Lung (tissue), 12 donors: Measurements from ENCODE around the gene ANXA1. TPM values are rescaled to one million over a fixed set of nuclear protein-coding genes. Genes with fewer than 3 reads are reported as not detected.
"Not testable (repeated sequence)": the region's sequence is repeated elsewhere in the genome, so short reads cannot be mapped to it uniquely, and the experiment has no call there.

Experiments
- ATAC-seq: fragments of 200-7000 bp; cut with Tn5 transposase; one replicate; pipeline ENCODE4 v1.9.1; 2020; ENCODE audit warnings: moderate number of reproducible peaks; ENCODE audit not compliant: insufficient read depth, low FRiP score
- DNase-seq, 3 donors: peaks; one replicate each; pipeline ENCODE4 v3.0.0-alpha.2; 2013 to 2017
- H3K27ac ChIP-seq, 2 donors: one replicate each; pipeline ENCODE4 v1.5.1; 2013; ENCODE audit warnings: mild to moderate bottlenecking in 2 of 2, moderate library complexity in 2 of 2, control low read depth in 1 of 2, inconsistent platforms in 1 of 2, low read depth in 1 of 2, low read length in 1 of 2
- H3K27me3 ChIP-seq, 3 donors: one replicate each; pipeline ENCODE4 v1.5.1; 2013; ENCODE audit warnings: low read length in 2 of 3; ENCODE audit not compliant: control insufficient read depth in 3 of 3, insufficient read depth in 3 of 3
- H3K36me3 ChIP-seq, 4 donors: one replicate each; pipeline ENCODE4 v1.5.1; 2013; ENCODE audit warnings: low read length in 4 of 4, mild to moderate bottlenecking in 1 of 4, moderate library complexity in 1 of 4; ENCODE audit not compliant: control insufficient read depth in 4 of 4, insufficient read depth in 4 of 4
- H3K4me1 ChIP-seq, 5 donors: one replicate each; pipeline ENCODE4 v1.5.1; 2013; ENCODE audit warnings: low read length in 5 of 5, mild to moderate bottlenecking in 2 of 5, moderate library complexity in 1 of 5; ENCODE audit not compliant: control insufficient read depth in 5 of 5, insufficient read depth in 5 of 5
- H3K4me3 ChIP-seq: one replicate; pipeline ENCODE4 v1.5.1; 2013; ENCODE audit warnings: mild to moderate bottlenecking, control low read depth, moderate library complexity
- H3K9ac ChIP-seq, 2 donors: one replicate each; pipeline ENCODE4 v1.5.1; 2013; ENCODE audit warnings: low read length in 2 of 2, control low read depth in 1 of 2; ENCODE audit not compliant: insufficient read depth in 1 of 2
- H3K9me3 ChIP-seq, 4 donors: one replicate each; pipeline ENCODE4 v1.5.1; 2013; ENCODE audit warnings: low read length in 3 of 4, mild to moderate bottlenecking in 1 of 4, moderate library complexity in 1 of 4; ENCODE audit not compliant: control insufficient read depth in 4 of 4, insufficient read depth in 3 of 4
- CTCF ChIP-seq: IDR thresholded peaks from 2 replicates; pipeline ENCODE4 v1.5.1; 2012; ENCODE audit warnings: mild to moderate bottlenecking; ENCODE audit errors: control extremely low read depth, extremely low read depth
- WGBS, 2 donors: extraction: QIAGEN DNeasy Blood & Tissue Kit; methylation state at CpG; one replicate each; pipeline ENCODE4 v1.1.7; 2013; 5-methylcytosine and 5-hydroxymethylcytosine counted together
- polyA plus RNA-seq, 2 donors: library from polyadenylated mRNA; stranded (reverse); fragments of 200-250 nt; gene quantifications; one replicate each; pipeline ENCODE4 v1.2.1, GENCODE V29; 2013
- total RNA-seq, 2 donors: library from RNA; depleted of rRNA in 1 of 2; stranded (reverse); fragments of >200 nt in 1 of 2; gene quantifications; one replicate each; pipeline ENCODE4 v1.2.1, GENCODE V29; 2014 to 2021
- donor health status: control.
- donor health status: control.
- donor health status: Bipolar disorder and iron deficiency.
- donor health status: healthy.
- donor health status: DM: yes; HTN: yes; CAD: no.

Gene ANXA1
- total and polyA plus RNA-seq, 4 donors = 234 to 477 (median 410) TPM

GRCh38 chr9:73182928-73183327, 31.3 kb downstream of the ANXA1 start:
- Histone ChIP-seq H3K27me3 (no peaks in the 10 kb centered on the region), H3K4me3 (no peak overlapping the region), H3K27ac (no peak overlapping the region), H3K4me1 (no peaks in the 10 kb centered on the region), H3K9ac (no peak overlapping the region), H3K9me3 (no peaks in the 10 kb centered on the region), H3K36me3 (no peaks in the 10 kb centered on the region)
- TF ChIP-seq CTCF = no peak
- DNase-seq (no peak), ATAC-seq (no peak)
- 91 to 94% methylated on average over 1 of the region's 1 CpG for WGBS, 2 donors

GRCh38 chr9:73183428-73183827, 31.8 kb downstream of the ANXA1 start:
- H3K9ac ChIP-seq = no peak overlapping the region
- H3K4me1 ChIP-seq = no peaks in the 10 kb centered on the region
- ATAC-seq = no peak
- H3K27me3 ChIP-seq = no peaks in the 10 kb centered on the region
- no peak overlapping the region for H3K4me3 ChIP-seq
- H3K27ac ChIP-seq = no peak overlapping the region
- no peak for TF ChIP-seq CTCF
- no peaks in the 10 kb centered on the region for H3K9me3 ChIP-seq
- no peaks in the 10 kb centered on the region for H3K36me3 ChIP-seq
- peak in 1 of 3 donors; percentile 19 for DNase-seq

- Histone ChIP-seq H3K27ac (no peak overlapping the region), H3K9ac (no peak overlapping the region), H3K4me1 (no peaks in the 10 kb centered on the region), H3K4me3 (no peak overlapping the region), H3K27me3 (no peaks in the 10 kb centered on the region), H3K9me3 (no peaks in the 10 kb centered on the region), H3K36me3 (no peaks in the 10 kb centered on the region)
- ATAC-seq (no peak), DNase-seq (peak in 2 of 3 donors; percentile 51 to 72)
- WGBS, 2 donors = 55 to 66% methylated on average over 3 of the region's 3 CpGs
- TF ChIP-seq CTCF = peak; percentile 34
Observed at GRCh38 chr9:73183917-73184861, 32.5 kb downstream of the ANXA1 start.

- H3K4me1 ChIP-seq, H3K27me3 ChIP-seq, H3K9ac ChIP-seq, ATAC-seq, H3K4me3 ChIP-seq, H3K36me3 ChIP-seq, H3K27ac ChIP-seq, H3K9me3 ChIP-seq, DNase-seq: not testable (repeated sequence)
- WGBS, 2 donors = 26 to 91% methylated on average over 1 of the region's 1 CpG
Observed at GRCh38 chr9:73191109-73191508, 39.4 kb downstream of the ANXA1 start.
